SK-N-MC (cell line): ENCODE measurements around the gene ERGIC3.
"Not testable (repeated sequence)": the region's sequence is repeated elsewhere in the genome, so short reads cannot be mapped to it uniquely, and the experiment has no call there.

Experiments
- EZH2 ChIP-seq: fragments of 200-600 bp; sonication (generic); IDR thresholded peaks from one replicate; pipeline ENCODE4 v1.6.1; 2017; ENCODE audit warnings: antibody characterized with exemption
- POLR2AphosphoS5 ChIP-seq: IDR thresholded peaks from 2 replicates; pipeline ENCODE4 v1.6.1; 2012; ENCODE audit warnings: mild to moderate bottlenecking, low read depth, low read length, borderline replicate concordance

GRCh38 chr20:35544941-35545340, 3.1 kb downstream of the ERGIC3 start:
- TF ChIP-seq EZH2, POLR2AphosphoS5: not testable (repeated sequence)
